Psoas muscle (tissue), 8 donors: Measurements from ENCODE around the gene SLC26A1. TPM values are rescaled to one million over a fixed set of nuclear protein-coding genes. Genes with fewer than 3 reads are reported as not detected.

Experiments used
- ATAC-seq, 4 donors: fragments of 200-7000 bp; cut with Tn5 transposase; one replicate each; pipeline ENCODE4 v1.9.1; 2020; ENCODE audit warnings: moderate library complexity in 3 of 4, mild to moderate bottlenecking in 2 of 4
- DNase-seq, 2 donors: peaks; one replicate each; pipeline ENCODE4 v3.0.0-alpha.2; 2020
- H3K27ac ChIP-seq: fragments of 200-600 bp; one replicate; pipeline ENCODE4 v1.8.0; 2022
- H3K27me3 ChIP-seq, 3 donors: fragments of 200-600 bp in 1 of 3; one replicate each; pipeline versions ENCODE4 v1.6.1 to v1.8.0; 2013 to 2022; ENCODE audit warnings: low read length in 2 of 3, mild to moderate bottlenecking in 2 of 3, moderate library complexity in 1 of 3; ENCODE audit not compliant: insufficient read depth in 3 of 3
- H3K36me3 ChIP-seq, 2 donors: fragments of 200-600 bp in 1 of 2; one replicate each; pipeline versions ENCODE4 v1.6.1 to v1.8.0; 2013 to 2022; ENCODE audit warnings: low read depth in 1 of 2, mild to moderate bottlenecking in 1 of 2, moderate library complexity in 1 of 2; ENCODE audit not compliant: insufficient read depth in 1 of 2
- H3K4me1 ChIP-seq: fragments of 200-600 bp; one replicate; pipeline ENCODE4 v1.8.0; 2022
- H3K4me3 ChIP-seq: fragments of 200-600 bp; one replicate; pipeline ENCODE4 v1.8.0; 2022; ENCODE audit warnings: mild to moderate bottlenecking
- H3K9me3 ChIP-seq: fragments of 200-600 bp; one replicate; pipeline ENCODE4 v1.8.0; 2022
- WGBS, 3 donors: extraction: QIAGEN DNeasy Blood & Tissue Kit; methylation state at CpG; one replicate each; pipeline versions ENCODE4 v1.1.6 to v1.1.7; 2013; 5-methylcytosine and 5-hydroxymethylcytosine counted together
- intact Hi-C, 2 donors: fragments of 100-400 bp; cut with DNase I; formaldehyde crosslinking; loops; one replicate each; pipeline versions ENCODE4 v1.11.0 to v1.14.2; 2022
- polyA plus RNA-seq, 3 donors: library from polyadenylated mRNA; stranded (reverse); fragments of 200-250 nt; gene quantifications; one replicate each; pipeline ENCODE4 v1.2.3, GENCODE V29; 2013
- total RNA-seq, 4 donors: library from RNA; stranded (reverse); fragmentation: NEBNext Ultra II Directional in 2 of 4; extraction: Animal tissue kit (Norgen Biotek cat#: 25700) in 2 of 4; gene quantifications; one replicate each; pipeline versions ENCODE4 v1.2.1 to v1.2.4, GENCODE V29; 2021 to 2023
- TF ChIP-seq, protein P1 (sequence below): fragments of 200-600 bp; IDR thresholded peaks from one replicate; pipeline ENCODE4 v1.8.0; 2022; ENCODE audit warnings: antibody characterized with exemption
- donor health status: healthy with polysubstance abuse.
- donor health status: DM: no; HTN: no; CAD: no; lungs with moderate emphysema.
- donor health status: Bipolar disorder and iron deficiency.
- donor health status: healthy.
- donor health status: DM: yes; HTN: yes; CAD: no.
- donor health status: DM: no; HTN: no; CAD: no.
- donor health status: DM: no; HTN: no; CAD: no.
- donor health status: DM: yes; HTN: yes; CAD: no.

SLC26A1 gene
- total and polyA plus RNA-seq, 7 donors = 0.06 to 0.36 (median 0.15) TPM; not detected in 3

DNA sequence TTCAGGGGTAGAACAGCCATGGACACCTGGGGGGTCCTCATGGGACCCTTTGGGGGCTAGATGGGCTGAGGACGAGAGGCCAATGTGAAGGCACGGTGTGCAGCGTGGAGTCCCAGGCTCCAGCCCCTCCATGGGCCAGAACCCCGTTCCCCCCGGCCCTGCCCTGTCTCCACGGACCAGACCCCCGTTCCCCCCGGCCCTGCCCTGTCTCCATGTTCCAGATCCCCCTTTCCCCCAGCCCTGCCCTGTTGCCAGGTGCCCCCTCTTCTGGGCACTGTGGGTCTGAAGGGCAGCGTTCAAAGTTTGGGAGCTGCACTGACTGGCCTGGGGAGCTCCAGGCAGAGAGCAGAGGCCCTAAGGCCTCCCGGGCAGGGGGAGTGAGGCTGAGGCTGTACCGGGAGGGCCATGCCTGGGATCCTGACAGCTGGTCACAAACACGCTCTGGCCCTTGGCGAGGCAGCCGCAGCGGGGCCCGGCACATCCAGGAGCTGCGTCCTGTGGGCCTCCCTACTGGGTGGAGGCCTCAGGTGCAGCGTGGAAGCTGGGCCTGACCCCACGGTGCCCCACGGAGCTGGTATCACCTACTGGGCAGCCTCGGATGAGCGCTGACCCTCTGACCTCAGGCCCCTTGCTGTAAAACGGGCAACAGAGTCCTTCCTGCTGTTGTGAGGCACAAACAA is 28.7 kb downstream of the SLC26A1 start:
- no peak overlapping the region for H3K4me3 ChIP-seq
- H3K36me3 ChIP-seq = peaks cover 2 to 32% of the 10 kb centered on the region in 2 donors
- TF ChIP-seq, protein P1, sequence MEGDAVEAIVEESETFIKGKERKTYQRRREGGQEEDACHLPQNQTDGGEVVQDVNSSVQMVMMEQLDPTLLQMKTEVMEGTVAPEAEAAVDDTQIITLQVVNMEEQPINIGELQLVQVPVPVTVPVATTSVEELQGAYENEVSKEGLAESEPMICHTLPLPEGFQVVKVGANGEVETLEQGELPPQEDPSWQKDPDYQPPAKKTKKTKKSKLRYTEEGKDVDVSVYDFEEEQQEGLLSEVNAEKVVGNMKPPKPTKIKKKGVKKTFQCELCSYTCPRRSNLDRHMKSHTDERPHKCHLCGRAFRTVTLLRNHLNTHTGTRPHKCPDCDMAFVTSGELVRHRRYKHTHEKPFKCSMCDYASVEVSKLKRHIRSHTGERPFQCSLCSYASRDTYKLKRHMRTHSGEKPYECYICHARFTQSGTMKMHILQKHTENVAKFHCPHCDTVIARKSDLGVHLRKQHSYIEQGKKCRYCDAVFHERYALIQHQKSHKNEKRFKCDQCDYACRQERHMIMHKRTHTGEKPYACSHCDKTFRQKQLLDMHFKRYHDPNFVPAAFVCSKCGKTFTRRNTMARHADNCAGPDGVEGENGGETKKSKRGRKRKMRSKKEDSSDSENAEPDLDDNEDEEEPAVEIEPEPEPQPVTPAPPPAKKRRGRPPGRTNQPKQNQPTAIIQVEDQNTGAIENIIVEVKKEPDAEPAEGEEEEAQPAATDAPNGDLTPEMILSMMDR = no peak
- H3K27me3 ChIP-seq = peaks cover 0 to 8% (median 0%) of the 10 kb centered on the region in 3 donors
- DNase-seq (peak in 1 of 2 donors; percentile 39), ATAC-seq (no peak)
- 86 to 88% (median 87%) methylated on average over 20 to 23 of the region's 23 CpGs for WGBS, 3 donors
- no peaks in the 10 kb centered on the region for H3K9me3 ChIP-seq
- no peaks in the 10 kb centered on the region for H3K4me1 ChIP-seq
- intact Hi-C loops = no loop called here
- no peak overlapping the region for H3K27ac ChIP-seq

DNA sequence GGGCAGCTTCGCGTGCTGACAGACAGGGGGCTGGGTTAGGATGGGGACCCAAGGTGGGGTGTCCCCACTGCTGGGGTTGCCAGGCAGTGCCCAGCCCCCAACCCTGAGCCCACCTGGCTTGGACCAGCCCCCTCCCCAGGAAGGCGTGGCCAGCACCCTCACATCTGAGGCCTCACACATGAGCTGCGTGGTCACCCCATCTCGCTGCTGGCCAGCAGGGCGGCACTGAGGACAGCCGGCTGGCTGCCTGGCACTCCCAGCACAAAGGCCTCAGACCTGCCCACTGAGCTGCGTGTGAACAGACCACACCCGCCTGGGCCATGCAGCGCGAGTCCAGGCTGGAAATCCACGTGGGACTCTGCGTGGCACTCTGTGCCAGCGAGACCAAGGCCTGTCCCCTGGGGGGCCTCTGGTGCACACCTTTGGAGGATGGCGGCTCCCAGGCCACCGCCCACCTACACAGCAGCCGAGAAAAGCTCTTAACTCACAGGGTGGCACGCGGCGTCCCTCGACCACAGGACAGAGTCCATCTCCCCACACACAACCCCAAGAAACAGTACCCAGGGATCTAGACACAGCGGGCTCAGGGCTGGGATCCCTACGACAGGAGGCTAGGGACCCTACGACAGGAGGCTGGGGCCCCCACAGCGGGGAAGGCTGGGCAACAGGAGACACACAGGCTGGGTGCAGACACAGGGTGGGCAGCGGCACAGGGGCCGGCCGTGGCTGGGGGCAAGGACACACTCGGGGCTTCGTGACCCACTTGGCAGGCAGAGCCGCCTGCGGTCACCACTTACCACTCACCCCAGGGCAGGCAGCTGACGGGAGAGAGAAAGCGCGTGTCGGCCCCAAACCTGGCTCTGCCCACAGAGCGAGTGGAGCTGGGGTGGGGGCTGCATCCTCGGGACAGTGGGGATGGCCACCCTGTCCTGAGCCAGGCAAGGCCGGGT is 29.7 kb downstream of the SLC26A1 start:
- Histone ChIP-seq H3K27ac (no peak overlapping the region), H3K4me3 (no peak overlapping the region), H3K9me3 (no peaks in the 10 kb centered on the region), H3K36me3 (peaks cover 2 to 37% of the 10 kb centered on the region in 2 donors), H3K27me3 (peaks cover 0 to 4% (median 0%) of the 10 kb centered on the region in 3 donors), H3K4me1 (no peaks in the 10 kb centered on the region)
- no peak for DNase-seq
- no peak for ATAC-seq
- 93 to 94% (median 94%) methylated on average over 37 to 39 of the region's 39 CpGs for WGBS, 3 donors
- intact Hi-C loops = no loop called here
- TF ChIP-seq, protein P1 = no peak

GRCh38 chr4:962231-963208 is 30.7 kb downstream of the SLC26A1 start:
- H3K4me3 ChIP-seq = no peak overlapping the region
- H3K27me3 ChIP-seq = no peaks in the 10 kb centered on the region
- TF ChIP-seq, protein P1 = no peak
- peaks cover 2 to 47% of the 10 kb centered on the region in 2 donors for H3K36me3 ChIP-seq
- intact Hi-C loops = no loop called here
- no peak overlapping the region for H3K27ac ChIP-seq
- H3K9me3 ChIP-seq = no peaks in the 10 kb centered on the region
- no peak for ATAC-seq
- DNase-seq = peak in 1 of 2 donors; percentile 49
- WGBS, 3 donors = 88 to 92% (median 90%) methylated on average over 47 to 54 of the region's 54 CpGs
- H3K4me1 ChIP-seq = no peaks in the 10 kb centered on the region
